ENCODE measurements around the gene PCK2. TPM values are rescaled to one million over a fixed set of nuclear protein-coding genes. Genes with fewer than 3 reads are reported as not detected.

Gene PCK2
- total and polyA plus RNA-seq, 2 donors (not counting 3 experiments of a cell fraction or from before 2014, with no cell fraction given): 23.5 to 24.5 TPM

DNA sequence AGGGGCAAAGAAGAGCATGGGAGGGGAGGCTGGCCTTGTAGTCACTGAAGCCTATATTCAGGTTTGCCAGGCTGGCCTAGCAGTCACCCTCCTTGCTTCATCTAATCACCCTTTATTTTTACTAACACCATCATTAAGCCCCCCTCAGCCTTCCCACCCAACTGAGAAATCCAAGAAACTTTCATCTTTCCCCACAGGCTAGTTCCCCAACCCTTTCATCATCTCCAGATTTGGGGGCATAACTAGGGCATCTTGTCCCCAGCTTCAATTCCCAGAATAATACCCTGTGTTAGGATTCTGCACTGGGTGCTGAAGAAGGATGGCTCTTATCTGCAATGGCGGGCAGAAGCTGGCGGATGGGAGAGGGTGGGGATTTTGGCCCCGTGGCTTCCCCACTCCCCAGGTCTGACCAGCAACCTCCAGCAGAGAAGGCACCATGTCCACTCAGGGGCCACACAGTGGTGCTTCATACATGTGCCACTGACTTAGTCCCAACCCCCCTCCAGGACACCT, 6.9 kb downstream of the PCK2 start:
- DNase-seq (ENCODE audit: low read depth, low spot score): no peak

More for the DNA sequence above, 6.9 kb downstream of the PCK2 start:
- Histone ChIP-seq H3K9me3 (replicated peaks; ENCODE audit: control insufficient read depth, insufficient read depth, low read length) (no peaks in the 10 kb centered on the region), H3K27me3 (ENCODE audit: control insufficient read depth in 2 of 2, insufficient read depth in 2 of 2, low read length in 2 of 2) (no peaks in the 10 kb centered on the region), H3K4me2 (ENCODE audit: insufficient read depth, low read length) (no peak overlapping the region), H2AFZ (ENCODE audit: low read depth, low read length) (no peak overlapping the region), H3K4me1 (ENCODE audit: control insufficient read depth, extremely low read depth, insufficient read depth, low read length) (peaks cover 3% of the 10 kb centered on the region), H3K36me3 (ENCODE audit: control insufficient read depth in 2 of 2, extremely low read depth in 1 of 2, insufficient read depth in 2 of 2, low read length in 2 of 2) (peaks cover 0 to 2% of the 10 kb centered on the region in 2 experiments), H4K20me1 (replicated peaks; ENCODE audit: control insufficient read depth, extremely low read depth, insufficient read depth, low read length) (no peaks in the 10 kb centered on the region), H3K79me2 (ENCODE audit: control insufficient read depth, insufficient read depth, low read length) (no peaks in the 10 kb centered on the region), H3K9ac (replicated peaks; ENCODE audit: extremely low read depth, insufficient read depth, low read length) (no peak overlapping the region), H3K4me3 (replicated peaks in 1 of 3; ENCODE audit: insufficient read depth in 1 of 3, low read depth in 1 of 3, low read length in 3 of 3) (no peak overlapping the region), H3K9me1 (replicated peaks; ENCODE audit: control insufficient read depth, extremely low read depth, insufficient read depth, low read length) (no peaks in the 10 kb centered on the region), H3K27ac (ENCODE audit: insufficient read depth, low read depth, low read length) (no peak overlapping the region)
- dilution Hi-C loops (cut with MboI; ENCODE audit: extremely low pct_ligation_motif_present, low sequenced_read_pairs) (no loop called here), intact Hi-C loops (cut with micrococcal nuclease) (no loop called here)
- no peak for TF ChIP-seq MYC (IDR thresholded peaks at IDR 0.05; ENCODE audit: low read depth, low read length)
- TF ChIP-seq, protein P1, sequence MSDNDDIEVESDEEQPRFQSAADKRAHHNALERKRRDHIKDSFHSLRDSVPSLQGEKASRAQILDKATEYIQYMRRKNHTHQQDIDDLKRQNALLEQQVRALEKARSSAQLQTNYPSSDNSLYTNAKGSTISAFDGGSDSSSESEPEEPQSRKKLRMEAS (IDR thresholded peaks at IDR 0.05; ENCODE audit: insufficient read depth, insufficient read length): no peak
- TF ChIP-seq JUN (IDR thresholded peaks at IDR 0.05; ENCODE audit: borderline replicate concordance, insufficient read depth, insufficient read length, low read depth): no peak
- no peak for TF ChIP-seq EZH2 (IDR thresholded peaks at IDR 0.05; ENCODE audit: borderline replicate concordance, low read depth, low read length, severe bottlenecking)
- TF ChIP-seq POLR2A (IDR thresholded peaks at IDR 0.05; ENCODE audit: low read depth, low read length): no peak
- TF ChIP-seq, protein P2, sequence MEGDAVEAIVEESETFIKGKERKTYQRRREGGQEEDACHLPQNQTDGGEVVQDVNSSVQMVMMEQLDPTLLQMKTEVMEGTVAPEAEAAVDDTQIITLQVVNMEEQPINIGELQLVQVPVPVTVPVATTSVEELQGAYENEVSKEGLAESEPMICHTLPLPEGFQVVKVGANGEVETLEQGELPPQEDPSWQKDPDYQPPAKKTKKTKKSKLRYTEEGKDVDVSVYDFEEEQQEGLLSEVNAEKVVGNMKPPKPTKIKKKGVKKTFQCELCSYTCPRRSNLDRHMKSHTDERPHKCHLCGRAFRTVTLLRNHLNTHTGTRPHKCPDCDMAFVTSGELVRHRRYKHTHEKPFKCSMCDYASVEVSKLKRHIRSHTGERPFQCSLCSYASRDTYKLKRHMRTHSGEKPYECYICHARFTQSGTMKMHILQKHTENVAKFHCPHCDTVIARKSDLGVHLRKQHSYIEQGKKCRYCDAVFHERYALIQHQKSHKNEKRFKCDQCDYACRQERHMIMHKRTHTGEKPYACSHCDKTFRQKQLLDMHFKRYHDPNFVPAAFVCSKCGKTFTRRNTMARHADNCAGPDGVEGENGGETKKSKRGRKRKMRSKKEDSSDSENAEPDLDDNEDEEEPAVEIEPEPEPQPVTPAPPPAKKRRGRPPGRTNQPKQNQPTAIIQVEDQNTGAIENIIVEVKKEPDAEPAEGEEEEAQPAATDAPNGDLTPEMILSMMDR (IDR thresholded peaks at IDR 0.05; ENCODE audit: extremely low read depth in 1 of 2, insufficient read depth in 1 of 2, low read depth in 1 of 2, low read length in 2 of 2): no peak
- no peak for TF ChIP-seq POLR2AphosphoS5 (IDR thresholded peaks at IDR 0.05; ENCODE audit: insufficient read depth, low read depth, low read length)
- TF ChIP-seq GATA2 (IDR thresholded peaks at IDR 0.05; ENCODE audit: insufficient read depth, insufficient read length, low read depth, low read length): no peak
- no peak for TF ChIP-seq FOS (IDR thresholded peaks at IDR 0.05; ENCODE audit: borderline replicate concordance, insufficient read depth, low read length)
- POLR2A ChIA-PET: no interaction called here
- no peak for FAIRE-seq
- no TSS peak for BruUV-seq (replicated peaks)
- CTCF ChIA-PET: interaction anchor here (0.7 to 11.7 kb wide), 3 partner anchors 9 to 45 kb away, joined by 3 to 420 read pairs (median 3); no protein-coding TSS in a partner anchor
